Panc1 (cell line): ENCODE measurements around the gene SP4. TPM values are rescaled to one million over a fixed set of nuclear protein-coding genes. Genes with fewer than 3 reads are reported as not detected.

Source experiments
- ATAC-seq: fragments of 200-7000 bp; cut with Tn5 transposase; 2 replicates; pipeline ENCODE4 v1.9.1; 2020; ENCODE audit warnings: mild to moderate bottlenecking, moderate library complexity
- BruUV-seq: library from RNA; stranded (reverse); fragments of 400-500 nt; replicated peaks from 2 replicates; lab custom pipeline; 2021; lab: Mats Ljungman, UMichigan
- CTCF ChIA-PET: fragments of 300-600 bp; sonication (Branson Sonifier 250); formaldehyde crosslinking; loops from one replicate; lab custom pipeline; 2022; ENCODE audit warnings: antibody characterized with exemption; lab: Charles Lee
- POLR2A ChIA-PET: fragments of 300-600 bp; sonication (Branson Sonifier 250); formaldehyde crosslinking; loops from one replicate; lab custom pipeline; 2022; ENCODE audit warnings: antibody characterized with exemption; lab: Charles Lee
- DNase-seq: peaks from one replicate; pipeline ENCODE4 v3.0.0-alpha.2; 2010; ENCODE audit warnings: low read depth, low spot score
- H3K27ac ChIP-seq: 2 replicates; pipeline ENCODE4 v1.5.1; 2011; ENCODE audit warnings: mild to moderate bottlenecking, low read length, inconsistent platforms
- H3K27me3 ChIP-seq: fragments of 200-500 bp; sonication (Bioruptor generic); 2 replicates; pipeline ENCODE4 v1.6.0; 2014; ENCODE audit warnings: low read length, inconsistent platforms; ENCODE audit not compliant: control insufficient read depth, insufficient read depth
- H3K36me3 ChIP-seq: fragments of 200-500 bp; sonication (Bioruptor generic); 2 replicates; pipeline ENCODE4 v1.5.1; 2014; ENCODE audit warnings: inconsistent platforms, mild to moderate bottlenecking, low read length, moderate library complexity; ENCODE audit not compliant: control insufficient read depth, insufficient read depth
- H3K4me1 ChIP-seq: 2 replicates; pipeline ENCODE4 v1.5.1; 2011; ENCODE audit warnings: inconsistent platforms, mild to moderate bottlenecking, low read length, moderate library complexity; ENCODE audit not compliant: control insufficient read depth, insufficient read depth
- H3K4me3 ChIP-seq, 2 experiments: 2 replicates each; pipeline ENCODE4 v1.5.1; 2011 to 2012; ENCODE audit warnings: low read depth in 2 of 2, low read length in 2 of 2, mild to moderate bottlenecking in 2 of 2, inconsistent platforms in 1 of 2, moderate library complexity in 1 of 2
- H3K9me3 ChIP-seq: fragments of 200-500 bp; sonication (Bioruptor generic); 2 replicates; pipeline ENCODE4 v1.5.1; 2014; ENCODE audit warnings: low read depth, mild to moderate bottlenecking, inconsistent platforms, low read length, moderate library complexity; ENCODE audit not compliant: control insufficient read depth, insufficient read depth
- POLR2AphosphoS5 ChIP-seq: IDR thresholded peaks from 2 replicates; pipeline ENCODE4 v1.6.1; 2012; ENCODE audit warnings: mild to moderate bottlenecking, low read depth, low read length, moderate library complexity
- SIN3A ChIP-seq: IDR thresholded peaks from 2 replicates; pipeline ENCODE4 v1.6.1; 2012; ENCODE audit warnings: low read depth, mild to moderate bottlenecking, low read length, moderate library complexity, borderline replicate concordance; ENCODE audit not compliant: insufficient read depth
- TCF7L2 ChIP-seq: IDR thresholded peaks from 2 replicates; pipeline ENCODE4 v1.6.1; 2011; ENCODE audit warnings: mild to moderate bottlenecking, low read depth, low read length, inconsistent platforms
- in situ Hi-C: cut with HindIII; loops from 2 replicates; pipeline ENCODE4 v1.10.0; 2016; ENCODE audit warnings: low sequenced_read_pairs, low pct_unique_long_range_greater_than_20kb
- intact Hi-C: fragments of 100-400 bp; cut with micrococcal nuclease; formaldehyde crosslinking; loops from one replicate; pipeline ENCODE4 v1.10.0; 2022; ENCODE audit not compliant: unreplicated experiment
- total RNA-seq: library from RNA; stranded (reverse); gene quantifications from one replicate; pipeline ENCODE4 v1.2.1, GENCODE V29; 2021; ENCODE audit not compliant: unreplicated experiment
- TF ChIP-seq, protein P1 (sequence below): fragments of 450-650 bp; IDR thresholded peaks from 2 replicates; pipeline ENCODE4 v1.5.1; 2017; ENCODE audit warnings: mild to moderate bottlenecking
- TF ChIP-seq, protein P2 (sequence below), 2 experiments: IDR thresholded peaks; 2 replicates each; pipeline ENCODE4 v1.6.1; 2011 to 2012; ENCODE audit warnings: low read depth in 2 of 2, control low read depth in 1 of 2, low read length in 1 of 2, mild to moderate bottlenecking in 1 of 2, moderate library complexity in 1 of 2; ENCODE audit not compliant: insufficient read depth in 1 of 2

Gene SP4
- total RNA-seq, 1 experiment from 2014 or later: 10.4 TPM

- peak overlapping the region; percentile 93 for H3K27ac ChIP-seq
- no TSS peak for BruUV-seq
- TF ChIP-seq TCF7L2 (no peak), POLR2AphosphoS5 (peak; percentile 75), SIN3A (peak; percentile 92)
- TF ChIP-seq, protein P1, sequence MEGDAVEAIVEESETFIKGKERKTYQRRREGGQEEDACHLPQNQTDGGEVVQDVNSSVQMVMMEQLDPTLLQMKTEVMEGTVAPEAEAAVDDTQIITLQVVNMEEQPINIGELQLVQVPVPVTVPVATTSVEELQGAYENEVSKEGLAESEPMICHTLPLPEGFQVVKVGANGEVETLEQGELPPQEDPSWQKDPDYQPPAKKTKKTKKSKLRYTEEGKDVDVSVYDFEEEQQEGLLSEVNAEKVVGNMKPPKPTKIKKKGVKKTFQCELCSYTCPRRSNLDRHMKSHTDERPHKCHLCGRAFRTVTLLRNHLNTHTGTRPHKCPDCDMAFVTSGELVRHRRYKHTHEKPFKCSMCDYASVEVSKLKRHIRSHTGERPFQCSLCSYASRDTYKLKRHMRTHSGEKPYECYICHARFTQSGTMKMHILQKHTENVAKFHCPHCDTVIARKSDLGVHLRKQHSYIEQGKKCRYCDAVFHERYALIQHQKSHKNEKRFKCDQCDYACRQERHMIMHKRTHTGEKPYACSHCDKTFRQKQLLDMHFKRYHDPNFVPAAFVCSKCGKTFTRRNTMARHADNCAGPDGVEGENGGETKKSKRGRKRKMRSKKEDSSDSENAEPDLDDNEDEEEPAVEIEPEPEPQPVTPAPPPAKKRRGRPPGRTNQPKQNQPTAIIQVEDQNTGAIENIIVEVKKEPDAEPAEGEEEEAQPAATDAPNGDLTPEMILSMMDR: no peak
- TF ChIP-seq, protein P2, sequence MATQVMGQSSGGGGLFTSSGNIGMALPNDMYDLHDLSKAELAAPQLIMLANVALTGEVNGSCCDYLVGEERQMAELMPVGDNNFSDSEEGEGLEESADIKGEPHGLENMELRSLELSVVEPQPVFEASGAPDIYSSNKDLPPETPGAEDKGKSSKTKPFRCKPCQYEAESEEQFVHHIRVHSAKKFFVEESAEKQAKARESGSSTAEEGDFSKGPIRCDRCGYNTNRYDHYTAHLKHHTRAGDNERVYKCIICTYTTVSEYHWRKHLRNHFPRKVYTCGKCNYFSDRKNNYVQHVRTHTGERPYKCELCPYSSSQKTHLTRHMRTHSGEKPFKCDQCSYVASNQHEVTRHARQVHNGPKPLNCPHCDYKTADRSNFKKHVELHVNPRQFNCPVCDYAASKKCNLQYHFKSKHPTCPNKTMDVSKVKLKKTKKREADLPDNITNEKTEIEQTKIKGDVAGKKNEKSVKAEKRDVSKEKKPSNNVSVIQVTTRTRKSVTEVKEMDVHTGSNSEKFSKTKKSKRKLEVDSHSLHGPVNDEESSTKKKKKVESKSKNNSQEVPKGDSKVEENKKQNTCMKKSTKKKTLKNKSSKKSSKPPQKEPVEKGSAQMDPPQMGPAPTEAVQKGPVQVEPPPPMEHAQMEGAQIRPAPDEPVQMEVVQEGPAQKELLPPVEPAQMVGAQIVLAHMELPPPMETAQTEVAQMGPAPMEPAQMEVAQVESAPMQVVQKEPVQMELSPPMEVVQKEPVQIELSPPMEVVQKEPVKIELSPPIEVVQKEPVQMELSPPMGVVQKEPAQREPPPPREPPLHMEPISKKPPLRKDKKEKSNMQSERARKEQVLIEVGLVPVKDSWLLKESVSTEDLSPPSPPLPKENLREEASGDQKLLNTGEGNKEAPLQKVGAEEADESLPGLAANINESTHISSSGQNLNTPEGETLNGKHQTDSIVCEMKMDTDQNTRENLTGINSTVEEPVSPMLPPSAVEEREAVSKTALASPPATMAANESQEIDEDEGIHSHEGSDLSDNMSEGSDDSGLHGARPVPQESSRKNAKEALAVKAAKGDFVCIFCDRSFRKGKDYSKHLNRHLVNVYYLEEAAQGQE (IDR thresholded peaks at IDR 0.05; ENCODE audit: insufficient read depth in 1 of 2, low read depth in 2 of 2, low read length in 1 of 2): no peak
- intact Hi-C loops (loop anchor here (10.0 kb wide), 1 partner anchor 633 kb away; no protein-coding TSS in a partner anchor), in situ Hi-C loops (no loop called here)
- ChIA-PET CTCF (interaction anchor here (0.5 to 0.7 kb wide), 10 partner anchors 37 to 1757 kb away, joined by 3 to 12 read pairs (median 4); no protein-coding TSS in a partner anchor), POLR2A (interaction anchor here (0.6 to 1.0 kb wide), 11 partner anchors 14 to 1143 kb away, joined by 3 to 16 read pairs (median 6); no protein-coding TSS in a partner anchor)
- no peaks in the 10 kb centered on the region for H3K36me3 ChIP-seq
- H3K27me3 ChIP-seq: no peaks in the 10 kb centered on the region
- peaks cover 7% of the 10 kb centered on the region; the same call in 1 of the 2 replicates for H3K4me1 ChIP-seq
- ATAC-seq (peak; percentile 93), DNase-seq (peak; percentile 88)
- peak overlapping the region; percentile 90 to 92 for H3K4me3 ChIP-seq
- no peaks in the 10 kb centered on the region for H3K9me3 ChIP-seq
These were observed 557 bp upstream of the SP4 start for GRCh38 chr7:21427182-21427870.

DNA sequence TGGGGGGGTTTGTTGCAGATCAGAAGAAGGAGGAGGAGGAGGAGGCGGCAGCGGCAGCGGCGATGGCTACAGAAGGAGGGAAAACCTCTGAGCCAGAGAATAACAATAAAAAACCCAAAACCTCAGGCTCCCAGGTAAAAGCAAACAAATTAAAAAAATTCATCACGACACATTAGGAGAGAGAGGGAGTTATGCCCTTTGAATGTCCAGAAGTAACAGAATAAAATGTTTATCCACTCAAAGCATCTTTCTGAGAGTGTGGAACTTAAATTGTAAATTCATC lies 717 bp downstream of the SP4 start:
- BruUV-seq: no TSS peak
- ChIA-PET CTCF (no interaction called here), POLR2A (no interaction called here)
- Histone ChIP-seq H3K9me3 (no peaks in the 10 kb centered on the region), H3K36me3 (no peaks in the 10 kb centered on the region), H3K27me3 (no peaks in the 10 kb centered on the region), H3K4me3 (peak overlapping the region; percentile 79 to 90), H3K4me1 (peaks cover 7% of the 10 kb centered on the region; the same call in 1 of the 2 replicates), H3K27ac (peak overlapping the region; percentile 80)
- no peak for TF ChIP-seq TCF7L2
- no peak for TF ChIP-seq POLR2AphosphoS5
- TF ChIP-seq SIN3A: no peak
- in situ Hi-C loops (no loop called here), intact Hi-C loops (loop anchor here (10.0 kb wide), 1 partner anchor 634 kb away; no protein-coding TSS in a partner anchor)
- DNase-seq: no peak
- no peak for ATAC-seq

GRCh38 chr7:21429021-21429420 lies 1.1 kb downstream of the SP4 start:
- intact Hi-C loops: loop anchor here (10.0 kb wide), 1 partner anchor 634 kb away; no protein-coding TSS in a partner anchor
- BruUV-seq: no TSS peak

More at GRCh38 chr7:21429021-21429420, 1.1 kb downstream of the SP4 start:
- DNase-seq (no peak), ATAC-seq (no peak)
- no peaks in the 10 kb centered on the region for H3K36me3 ChIP-seq
- H3K27me3 ChIP-seq: no peaks in the 10 kb centered on the region
- H3K4me3 ChIP-seq: peak overlapping the region; percentile 79 to 90; a peak in 3 of 4 replicates
- TF ChIP-seq TCF7L2: no peak
- TF ChIP-seq, protein P2 (IDR thresholded peaks at IDR 0.05; ENCODE audit: insufficient read depth in 1 of 2, low read depth in 2 of 2, low read length in 1 of 2): no peak
- TF ChIP-seq POLR2AphosphoS5: no peak
- no peak for TF ChIP-seq SIN3A
- TF ChIP-seq, protein P1: no peak
- no peaks in the 10 kb centered on the region for H3K9me3 ChIP-seq
- H3K27ac ChIP-seq: peak overlapping the region; percentile 80; the same call in 1 of the 2 replicates
- in situ Hi-C loops: no loop called here
- CTCF ChIA-PET: no interaction called here
- H3K4me1 ChIP-seq: peaks cover 7% of the 10 kb centered on the region; the same call in 1 of the 2 replicates
- POLR2A ChIA-PET: no interaction called here
